Measurements from ENCODE around the gene AKAP12.

AKAP12 gene

GRCh38 chr6:151213352-151213751, 26.4 kb upstream of the AKAP12 start:
- Histone ChIP-seq H3K4me1 (ENCODE audit: control insufficient read depth, low read length) (no peaks in the 10 kb centered on the region), H3K4me2 (ENCODE audit: low read length) (no peak overlapping the region)
- no peak for TF ChIP-seq EZH2phosphoT487 (IDR thresholded peaks at IDR 0.05; ENCODE audit: borderline replicate concordance, low read length)

GRCh38 chr6:151215999-151216398, 23.8 kb upstream of the AKAP12 start:
- no peaks in the 10 kb centered on the region; the same call in 1 of the 2 replicates for H3K9me3 ChIP-seq (ENCODE audit: control insufficient read depth, insufficient read depth, low read length)

More at GRCh38 chr6:151213352-151213751, 26.4 kb upstream of the AKAP12 start:
- Histone ChIP-seq H3K27ac (ENCODE audit: low read depth, low read length) (no peak overlapping the region), H3K9me3 (ENCODE audit: control insufficient read depth, insufficient read depth, low read length) (no peaks in the 10 kb centered on the region; the same call in 1 of the 2 replicates), H3F3A (ENCODE audit: control insufficient read depth, insufficient read depth) (no peaks in the 10 kb centered on the region), H4K20me1 (ENCODE audit: control insufficient read depth, insufficient read depth, low read depth, low read length) (no peaks in the 10 kb centered on the region), H3K4me3 (ENCODE audit: low read length) (no peak overlapping the region), H3K36me3 (ENCODE audit: control insufficient read depth, low read length) (no peaks in the 10 kb centered on the region), H3K79me2 (ENCODE audit: control insufficient read depth, low read length) (no peaks in the 10 kb centered on the region), H3K27me3 (ENCODE audit: control insufficient read depth, low read length) (0 out of 2 replicates have a peak, but pooled peaks cover 2% of the 10 kb centered on the region), H3K9me2 (replicated peaks; ENCODE audit: control insufficient read depth, low read length) (no peaks in the 10 kb centered on the region)

GRCh38 chr6:151216804-151217203, 23.0 kb upstream of the AKAP12 start:
- no peaks in the 10 kb centered on the region for H3F3A ChIP-seq (ENCODE audit: control insufficient read depth, insufficient read depth)
- no peaks in the 10 kb centered on the region for H4K20me1 ChIP-seq (ENCODE audit: control insufficient read depth, insufficient read depth, low read depth, low read length)
- H3K27me3 ChIP-seq (ENCODE audit: control insufficient read depth, low read length): no peaks in the 10 kb centered on the region
- no peaks in the 10 kb centered on the region for H3K36me3 ChIP-seq (ENCODE audit: control insufficient read depth, low read length)
- H3K4me3 ChIP-seq (ENCODE audit: low read length): no peak overlapping the region
- H3K4me2 ChIP-seq (ENCODE audit: low read length): no peak overlapping the region
- no peaks in the 10 kb centered on the region for H3K9me2 ChIP-seq (replicated peaks; ENCODE audit: control insufficient read depth, low read length)
- no peaks in the 10 kb centered on the region for H3K79me2 ChIP-seq (ENCODE audit: control insufficient read depth, low read length)
- TF ChIP-seq CTCF (IDR thresholded peaks at IDR 0.05; ENCODE audit: low read depth, low read length, poor library complexity, severe bottlenecking) (no peak), EZH2phosphoT487 (IDR thresholded peaks at IDR 0.05; ENCODE audit: borderline replicate concordance, low read length) (no peak)
- no peaks in the 10 kb centered on the region for H3K4me1 ChIP-seq (ENCODE audit: control insufficient read depth, low read length)
- no peaks in the 10 kb centered on the region for H3K9me3 ChIP-seq (ENCODE audit: control insufficient read depth, insufficient read depth, low read length)
- H3K27ac ChIP-seq (ENCODE audit: low read depth, low read length): no peak overlapping the region

More at GRCh38 chr6:151215999-151216398, 23.8 kb upstream of the AKAP12 start:
- H3K4me1 ChIP-seq (ENCODE audit: control insufficient read depth, low read length): no peaks in the 10 kb centered on the region
- H4K20me1 ChIP-seq (ENCODE audit: control insufficient read depth, insufficient read depth, low read depth, low read length): no peaks in the 10 kb centered on the region
- H3K9me2 ChIP-seq (replicated peaks; ENCODE audit: control insufficient read depth, low read length): no peaks in the 10 kb centered on the region
- no peaks in the 10 kb centered on the region for H3F3A ChIP-seq (ENCODE audit: control insufficient read depth, insufficient read depth)
- no peak overlapping the region for H3K4me3 ChIP-seq (ENCODE audit: low read length)
- TF ChIP-seq EZH2phosphoT487 (IDR thresholded peaks at IDR 0.05; ENCODE audit: borderline replicate concordance, low read length) (no peak), CTCF (IDR thresholded peaks at IDR 0.05; ENCODE audit: low read depth, low read length, poor library complexity, severe bottlenecking) (no peak)
- no peaks in the 10 kb centered on the region for H3K27me3 ChIP-seq (ENCODE audit: control insufficient read depth, low read length)
- H3K79me2 ChIP-seq (ENCODE audit: control insufficient read depth, low read length): no peaks in the 10 kb centered on the region
- no peaks in the 10 kb centered on the region for H3K36me3 ChIP-seq (ENCODE audit: control insufficient read depth, low read length)
- no peak overlapping the region for H3K27ac ChIP-seq (ENCODE audit: low read depth, low read length)
- H3K4me2 ChIP-seq (ENCODE audit: low read length): no peak overlapping the region

GRCh38 chr6:151219192-151219591, 20.6 kb upstream of the AKAP12 start:
- H3K36me3 ChIP-seq (ENCODE audit: control insufficient read depth, low read length): no peaks in the 10 kb centered on the region
- no peaks in the 10 kb centered on the region for H3K4me1 ChIP-seq (ENCODE audit: control insufficient read depth, low read length)
- H3K27ac ChIP-seq (ENCODE audit: low read depth, low read length): no peak overlapping the region
- TF ChIP-seq CTCF (IDR thresholded peaks at IDR 0.05; ENCODE audit: low read depth, low read length, poor library complexity, severe bottlenecking) (no peak), EZH2phosphoT487 (IDR thresholded peaks at IDR 0.05; ENCODE audit: borderline replicate concordance, low read length) (no peak)
- no peaks in the 10 kb centered on the region for H3K9me2 ChIP-seq (replicated peaks; ENCODE audit: control insufficient read depth, low read length)
- H3F3A ChIP-seq (ENCODE audit: control insufficient read depth, insufficient read depth): no peaks in the 10 kb centered on the region
- H4K20me1 ChIP-seq (ENCODE audit: control insufficient read depth, insufficient read depth, low read depth, low read length): no peaks in the 10 kb centered on the region
- H3K27me3 ChIP-seq (ENCODE audit: control insufficient read depth, low read length): no peaks in the 10 kb centered on the region
- H3K4me2 ChIP-seq (ENCODE audit: low read length): no peak overlapping the region
- H3K4me3 ChIP-seq (ENCODE audit: low read length): no peak overlapping the region
- H3K79me2 ChIP-seq (ENCODE audit: control insufficient read depth, low read length): no peaks in the 10 kb centered on the region
- no peaks in the 10 kb centered on the region for H3K9me3 ChIP-seq (ENCODE audit: control insufficient read depth, insufficient read depth, low read length)

Measured in DOHH2 (cell line).